ENCODE data around the gene MPP1. TPM values are rescaled to one million over a fixed set of nuclear protein-coding genes. Genes with fewer than 3 reads are reported as not detected.
A peak's percentile ranks its signal among the peaks of the same experiment; 100 is the strongest.
"Not testable (repeated sequence)": the region's sequence is repeated elsewhere in the genome, so short reads cannot be mapped to it uniquely, and the experiment has no call there.

MPP1 gene
- 40.7 TPM for total RNA-seq
- long read RNA-seq, transcript MPP1-202 (12 exons, 2,042 nt), result major isoform, 21 of 23 reads
- long read RNA-seq, partial matches to known transcripts, result 2 of 23 reads
- long read RNA-seq, other reads (novel, unspliced or antisense), result 0 of 23 reads

DNA sequence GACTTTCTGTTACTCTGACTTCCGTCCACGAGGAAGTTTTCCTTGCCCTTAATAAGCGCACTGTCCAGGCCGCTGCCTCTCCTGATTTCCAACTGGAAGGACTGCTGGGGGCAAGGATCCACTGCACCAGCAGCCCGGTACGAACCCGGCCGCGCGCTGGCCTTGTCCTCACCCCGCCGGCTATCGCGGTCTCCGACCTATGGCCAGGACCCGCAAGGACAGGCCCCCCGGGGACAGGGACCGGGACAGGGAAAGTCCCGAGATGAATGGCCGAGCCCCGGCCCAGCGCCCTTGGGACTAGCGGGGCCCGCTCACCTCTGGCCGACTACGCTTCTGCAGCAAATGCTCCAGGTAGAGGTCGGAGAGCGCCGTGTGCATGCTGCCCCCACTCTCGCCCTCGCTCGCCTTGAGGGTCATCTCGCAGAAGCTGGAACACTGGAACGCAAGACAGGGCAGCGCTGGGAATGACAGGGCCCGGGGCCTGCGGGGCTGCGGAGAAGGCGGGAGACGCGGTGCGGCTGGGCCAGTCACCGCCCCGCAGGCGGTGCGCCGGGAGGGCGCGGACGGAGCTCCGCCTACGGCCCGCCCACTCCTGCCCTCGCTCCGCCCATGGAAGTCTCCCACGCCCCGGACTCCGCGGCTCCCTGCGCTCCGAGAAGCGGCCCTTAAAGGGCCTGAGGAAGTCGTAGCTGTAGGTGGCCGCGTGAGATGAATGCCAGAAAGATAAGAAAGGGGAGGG is at the start of gene MPP1:
MPP1 (minus strand) TSS at position 529 of the 739 bp plus-strand sequence; CDS start at position 417, 112 bp downstream.
- DNase-seq (ENCODE audit: missing footprints), result peak; percentile 85
- peak; percentile 99 for ATAC-seq
- intact Hi-C loops (cut with DNase I), result no loop called here

DNA sequence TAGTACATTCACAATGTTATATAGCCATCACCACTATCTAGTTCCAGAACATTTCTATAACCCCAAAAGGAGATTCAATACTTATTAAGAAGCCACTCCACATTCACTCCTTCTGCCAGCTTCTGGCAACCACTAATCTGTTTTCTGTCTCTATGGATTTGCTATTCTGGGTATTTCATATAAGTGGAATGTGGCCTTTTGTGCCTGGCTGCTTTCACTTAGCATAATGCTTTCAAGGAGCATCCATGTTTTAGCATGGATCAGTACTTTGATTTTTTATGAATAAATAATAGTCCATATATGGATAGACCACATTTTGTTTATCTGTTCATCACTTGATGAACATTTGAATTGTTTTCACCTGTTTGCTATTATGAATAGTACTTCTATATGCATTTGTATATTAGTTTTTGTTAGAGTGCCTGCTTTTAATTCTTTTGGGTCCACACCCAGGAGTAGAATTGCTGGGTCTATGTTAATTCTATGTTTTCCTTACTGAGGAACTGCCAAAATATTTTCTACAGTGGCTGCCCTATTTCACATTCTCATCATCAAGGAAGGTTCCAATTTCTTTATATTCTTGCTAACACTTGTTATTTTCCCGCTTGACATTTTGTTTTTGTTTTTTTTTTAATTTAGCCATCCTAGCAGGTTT is 45.8 kb upstream of the MPP1 start:
- intact Hi-C loops (cut with DNase I), result no loop called here
- DNase-seq (ENCODE audit: missing footprints), result no peak
- ATAC-seq, result no peak

- intact Hi-C loops (cut with DNase I), result no loop called here
- DNase-seq (ENCODE audit: missing footprints), result no peak
- ATAC-seq, result no peak
Measured at GRCh38 chrX:154840856-154841255, 35.6 kb upstream of the MPP1 start.

DNA sequence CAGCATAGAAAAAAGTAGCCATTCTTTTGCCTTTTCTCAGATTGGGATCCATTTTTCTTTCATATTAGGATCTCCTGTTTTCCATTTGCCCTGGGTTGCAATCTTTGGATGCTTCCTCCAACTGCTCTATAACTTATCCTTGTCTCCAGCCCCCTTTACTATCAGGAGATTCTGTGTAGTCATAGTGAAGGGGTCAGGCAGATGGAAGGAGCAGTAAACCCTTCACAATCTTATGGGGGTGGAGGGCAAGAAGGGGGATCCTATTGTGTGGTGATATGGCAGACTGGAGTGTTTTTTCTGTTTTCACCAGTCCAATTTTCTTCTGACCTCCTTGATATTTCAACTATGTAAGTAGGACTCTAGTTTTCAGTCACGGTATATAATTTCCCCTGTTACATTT is 30.9 kb upstream of the MPP1 start:
- ATAC-seq (no peak), DNase-seq (ENCODE audit: missing footprints) (no peak)
- intact Hi-C loops (cut with DNase I), result no loop called here

DNA sequence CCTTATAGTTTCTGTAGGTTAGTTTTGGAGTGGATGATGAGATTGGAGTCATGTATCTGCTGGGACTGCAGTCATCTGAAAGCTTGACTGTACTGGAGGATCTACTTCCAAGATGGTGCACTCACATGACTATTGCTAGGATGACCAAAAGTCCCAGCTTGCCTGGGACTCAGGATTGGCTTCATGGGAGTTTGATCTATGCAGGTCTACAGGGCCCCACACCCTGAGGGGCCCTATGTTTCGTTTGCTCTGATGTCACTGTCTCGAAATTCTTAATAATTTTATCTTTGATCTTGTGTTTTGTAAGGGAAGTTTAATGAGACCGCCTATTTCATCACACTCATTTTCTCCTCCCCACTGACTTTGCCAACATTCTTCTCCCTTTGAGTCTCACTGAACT is 29.3 kb upstream of the MPP1 start, which contains the start of gene SMIM9:
SMIM9 (minus strand) TSS at position 101 of the 400 bp plus-strand sequence. CDS start 3,806 bp downstream, outside the sequence.
- no peak for DNase-seq (ENCODE audit: missing footprints)
- no peak for ATAC-seq
- intact Hi-C loops (cut with DNase I), result no loop called here

DNA sequence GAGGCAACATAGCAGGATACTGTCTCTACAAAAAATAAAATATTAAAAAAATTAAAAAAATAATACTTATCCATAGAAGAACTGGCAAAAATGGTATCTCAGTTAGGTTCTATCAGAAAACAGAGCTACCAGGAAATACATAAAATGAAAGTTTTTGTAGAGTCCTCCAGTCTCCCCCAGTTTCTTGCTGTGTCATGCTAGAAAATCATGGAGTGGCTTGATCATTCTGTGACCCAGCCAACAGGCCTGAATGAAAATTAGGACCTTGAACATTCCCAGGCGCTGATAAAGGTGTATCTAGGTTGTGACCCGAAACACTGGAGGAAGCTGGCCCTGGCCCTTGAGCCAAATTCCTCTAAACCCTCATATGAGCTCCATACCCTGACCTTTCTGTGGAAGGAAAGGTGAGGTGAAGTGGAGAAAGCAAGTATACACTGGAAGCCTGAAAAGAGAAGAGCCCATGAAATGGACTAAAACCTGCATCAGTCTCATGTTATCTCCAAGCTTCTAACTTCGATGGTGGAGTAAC is 28.5 kb upstream of the MPP1 start:
- no peak for DNase-seq (ENCODE audit: missing footprints)
- ATAC-seq, result no peak
- intact Hi-C loops (cut with DNase I), result no loop called here

DNA sequence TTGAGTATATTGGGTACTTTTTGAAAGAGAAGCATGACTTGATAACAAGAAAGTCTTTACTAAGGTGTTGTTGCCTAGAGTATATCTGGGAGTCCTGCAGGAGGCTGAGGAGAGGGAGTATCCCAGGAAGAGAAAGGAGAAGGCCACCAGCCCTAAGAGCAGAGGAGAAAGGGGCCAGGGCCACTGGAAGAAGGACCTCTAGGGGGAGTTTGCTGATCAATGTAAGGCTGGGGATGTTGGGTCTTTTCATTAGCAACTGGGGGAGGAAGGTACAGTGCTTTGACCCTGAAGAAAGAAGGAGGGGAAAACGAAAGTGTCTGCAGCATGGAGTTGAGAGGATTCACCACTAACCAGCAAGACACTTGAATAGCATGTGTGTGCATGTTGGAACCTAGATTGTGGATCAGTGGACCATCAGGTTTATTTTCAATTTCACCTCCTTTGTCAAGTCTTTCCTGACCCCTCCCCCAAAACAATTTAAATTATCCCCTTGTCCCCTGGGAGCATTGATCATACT is 24.7 kb upstream of the MPP1 start:
- DNase-seq (ENCODE audit: missing footprints) (no peak), ATAC-seq (no peak)
- intact Hi-C loops (cut with DNase I), result no loop called here

DNA sequence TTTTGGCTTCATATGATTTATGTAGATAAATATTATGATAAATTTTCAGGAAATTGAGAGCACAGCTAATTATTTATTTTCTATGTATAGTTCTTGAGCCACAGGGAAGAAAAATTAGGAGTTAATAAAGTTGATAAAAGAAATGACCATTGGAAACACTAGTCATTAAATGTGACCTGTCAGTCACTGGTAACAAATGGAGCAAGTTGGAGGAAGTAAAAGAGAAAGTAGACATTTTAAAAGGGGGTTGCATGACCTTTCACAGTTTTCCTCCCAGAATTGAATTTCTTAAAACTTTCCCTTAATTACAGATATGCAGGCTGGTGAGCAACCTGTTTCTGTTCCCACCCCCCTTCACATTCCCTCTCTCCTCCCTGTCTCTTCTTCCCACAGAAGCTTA is 23.8 kb upstream of the MPP1 start:
- ATAC-seq (no peak), DNase-seq (ENCODE audit: missing footprints) (no peak)
- intact Hi-C loops (cut with DNase I), result no loop called here

DNA sequence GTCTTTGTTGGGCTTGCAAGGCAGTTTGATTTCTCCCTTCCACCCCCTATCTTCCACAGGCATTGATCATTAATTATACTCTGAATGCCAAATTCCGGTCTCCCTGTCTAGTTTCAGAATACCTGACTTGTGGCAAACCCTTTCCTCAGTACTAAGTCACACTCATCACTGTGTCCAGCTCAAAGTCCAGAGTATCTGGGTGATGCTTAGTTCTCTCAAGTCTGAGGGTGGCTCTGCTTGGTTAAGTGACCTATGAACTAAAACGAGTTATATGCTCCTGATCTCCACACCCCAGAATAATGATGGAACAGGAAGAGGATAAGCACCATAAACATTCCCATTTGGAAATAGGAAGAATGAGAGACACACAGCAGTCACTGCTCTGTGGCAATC is 22.7 kb upstream of the MPP1 start:
- no peak for DNase-seq (ENCODE audit: missing footprints)
- intact Hi-C loops (cut with DNase I), result no loop called here
- ATAC-seq, result no peak

GRCh38 chrX:154827194-154828015 is 22.1 kb upstream of the MPP1 start:
- DNase-seq (ENCODE audit: missing footprints) (no peak), ATAC-seq (no peak)
- intact Hi-C loops (cut with DNase I), result no loop called here

GRCh38 chrX:154825586-154825985 is 20.3 kb upstream of the MPP1 start:
- DNase-seq (ENCODE audit: missing footprints); intact Hi-C loops (cut with DNase I); ATAC-seq: not testable (repeated sequence)

GRCh38 chrX:154824638-154825037 is 19.4 kb upstream of the MPP1 start:
- DNase-seq (ENCODE audit: missing footprints) (no peak), ATAC-seq (no peak)
- intact Hi-C loops (cut with DNase I), result no loop called here

DNA sequence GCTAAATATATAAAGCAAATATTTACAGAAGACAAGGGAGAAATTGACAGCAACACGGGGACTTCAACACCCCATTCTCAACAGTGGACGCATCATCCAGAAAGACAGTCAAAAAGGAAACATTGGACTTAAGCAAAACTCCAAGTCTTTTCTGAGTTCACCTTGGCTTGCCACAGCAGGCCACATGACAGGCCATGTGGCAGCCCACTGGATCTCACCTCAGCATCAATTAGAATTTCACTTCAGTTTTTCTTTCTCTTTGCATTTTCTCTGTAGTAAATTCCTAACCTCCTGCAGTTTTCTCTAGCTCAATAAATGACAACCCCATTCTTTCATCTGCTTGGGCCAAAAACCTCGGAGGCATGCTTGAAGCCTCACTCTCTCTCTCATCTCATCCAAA is 16.7 kb upstream of the MPP1 start:
- intact Hi-C loops (cut with DNase I), result no loop called here
- no peak for DNase-seq (ENCODE audit: missing footprints)
- ATAC-seq, result no peak

- intact Hi-C loops (cut with DNase I), result no loop called here
- no peak for DNase-seq (ENCODE audit: missing footprints)
- no peak for ATAC-seq
Measured at GRCh38 chrX:154821523-154821922, 16.2 kb upstream of the MPP1 start.

DNA sequence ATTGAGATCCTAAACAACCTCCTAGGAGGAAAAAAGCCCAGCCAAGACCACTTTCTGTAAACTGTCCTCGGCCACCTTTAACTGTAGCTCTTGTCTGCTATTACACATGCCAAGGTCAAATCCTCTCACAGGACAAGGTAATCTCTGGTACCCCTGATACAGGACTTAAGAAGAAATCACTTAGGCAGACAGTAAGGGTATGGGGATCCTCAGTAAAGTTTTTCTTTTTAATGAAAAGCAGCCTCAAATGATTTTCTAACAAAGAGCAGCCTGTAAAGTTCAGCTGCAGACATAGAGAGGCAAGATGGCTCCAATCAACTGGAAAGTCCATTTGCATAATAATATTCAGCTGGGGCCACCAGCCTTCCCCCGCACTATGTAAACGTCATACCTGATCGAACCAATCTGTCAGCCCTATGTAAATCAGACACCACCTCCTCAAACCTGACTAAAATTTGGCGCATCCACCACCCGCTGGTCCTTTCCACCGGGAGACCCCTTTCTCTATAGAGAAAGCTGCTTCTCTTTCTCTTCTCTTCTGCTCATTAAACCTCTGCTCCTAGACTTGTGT is 14.6 kb upstream of the MPP1 start:
- intact Hi-C loops (cut with DNase I), result no loop called here
- DNase-seq (ENCODE audit: missing footprints), result no peak
- no peak for ATAC-seq

- ATAC-seq (no peak), DNase-seq (ENCODE audit: missing footprints) (no peak)
- intact Hi-C loops (cut with DNase I), result no loop called here
Measured at GRCh38 chrX:154818916-154819770, 13.9 kb upstream of the MPP1 start.

DNA sequence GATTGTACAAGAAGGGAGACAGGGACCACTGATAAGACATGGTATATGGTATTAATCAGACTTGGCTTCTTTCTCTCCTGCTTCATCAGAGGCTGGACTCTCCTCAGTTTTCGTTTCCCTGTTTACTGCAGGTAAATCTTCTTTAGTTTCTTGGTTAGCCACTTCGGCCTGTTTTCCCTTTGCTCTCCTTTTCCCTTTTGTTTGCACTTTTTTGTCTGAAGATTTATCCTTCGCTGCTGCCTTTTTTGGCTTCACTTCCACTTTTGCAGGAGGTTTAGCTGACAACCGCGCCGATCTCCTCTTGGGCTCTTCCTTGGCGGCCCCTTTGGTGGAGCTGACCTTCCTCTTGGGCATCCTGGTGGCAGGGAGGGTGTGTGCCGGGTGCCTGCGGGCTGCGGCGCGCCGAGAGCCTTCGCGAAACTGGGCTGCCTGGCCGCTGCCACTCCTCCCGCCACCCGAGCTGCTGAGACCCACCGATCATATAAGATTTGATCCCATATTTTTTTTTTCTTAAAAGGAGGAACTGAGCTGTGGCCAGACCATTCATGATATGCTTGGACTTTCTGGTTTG is 11.8 kb upstream of the MPP1 start:
- DNase-seq (ENCODE audit: missing footprints); intact Hi-C loops (cut with DNase I); ATAC-seq: not testable (repeated sequence)
